ENCODE data around the gene RAB22A.

DNA sequence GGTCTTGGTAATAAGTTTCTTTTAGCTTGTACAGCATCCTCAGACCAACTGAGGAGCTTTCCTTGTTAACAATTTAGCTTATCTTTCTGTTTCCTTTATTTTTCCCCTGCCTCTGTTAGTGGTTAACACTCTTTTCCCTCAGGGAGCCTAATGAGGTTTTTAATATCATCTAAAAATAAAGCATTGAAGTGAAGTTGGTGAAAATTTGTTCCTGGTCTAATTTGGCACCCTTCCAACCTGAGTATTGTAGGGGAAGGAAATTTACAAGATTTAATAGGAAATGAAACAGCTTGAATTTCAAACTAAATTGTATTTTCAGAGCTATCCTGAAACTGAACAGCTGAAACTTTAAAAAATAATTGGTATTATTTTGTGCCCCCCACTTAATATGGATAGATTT, 51.4 kb downstream of the RAB22A start:
- TF ChIP-seq, protein P1, sequence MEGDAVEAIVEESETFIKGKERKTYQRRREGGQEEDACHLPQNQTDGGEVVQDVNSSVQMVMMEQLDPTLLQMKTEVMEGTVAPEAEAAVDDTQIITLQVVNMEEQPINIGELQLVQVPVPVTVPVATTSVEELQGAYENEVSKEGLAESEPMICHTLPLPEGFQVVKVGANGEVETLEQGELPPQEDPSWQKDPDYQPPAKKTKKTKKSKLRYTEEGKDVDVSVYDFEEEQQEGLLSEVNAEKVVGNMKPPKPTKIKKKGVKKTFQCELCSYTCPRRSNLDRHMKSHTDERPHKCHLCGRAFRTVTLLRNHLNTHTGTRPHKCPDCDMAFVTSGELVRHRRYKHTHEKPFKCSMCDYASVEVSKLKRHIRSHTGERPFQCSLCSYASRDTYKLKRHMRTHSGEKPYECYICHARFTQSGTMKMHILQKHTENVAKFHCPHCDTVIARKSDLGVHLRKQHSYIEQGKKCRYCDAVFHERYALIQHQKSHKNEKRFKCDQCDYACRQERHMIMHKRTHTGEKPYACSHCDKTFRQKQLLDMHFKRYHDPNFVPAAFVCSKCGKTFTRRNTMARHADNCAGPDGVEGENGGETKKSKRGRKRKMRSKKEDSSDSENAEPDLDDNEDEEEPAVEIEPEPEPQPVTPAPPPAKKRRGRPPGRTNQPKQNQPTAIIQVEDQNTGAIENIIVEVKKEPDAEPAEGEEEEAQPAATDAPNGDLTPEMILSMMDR (IDR thresholded peaks at IDR 0.05), result no peak
- no peak for TF ChIP-seq POLR2AphosphoS5 (IDR thresholded peaks at IDR 0.05)
